ENCODE measurements around the gene KRT5. TPM values are rescaled to one million over a fixed set of nuclear protein-coding genes. Genes with fewer than 3 reads are reported as not detected.

KRT5 gene
- total and polyA plus RNA-seq, 2 of the 13 experiments (the other 11 are each of a cell fraction or from before 2014, with no cell fraction given): 0.08 TPM; not detected in 1

- Histone ChIP-seq H3K9me3 (ENCODE audit: low read length) (no peaks in the 10 kb centered on the region), H3K27ac (ENCODE audit: extremely low read length, insufficient read depth, low read length) (no peak overlapping the region), H4K20me1 (ENCODE audit: insufficient read depth, low read length) (no peaks in the 10 kb centered on the region), H3K79me2 (ENCODE audit: insufficient read depth, low read length) (no peaks in the 10 kb centered on the region), H3K4me3 (replicated peaks in 1 of 3; ENCODE audit: insufficient read depth in 1 of 3, low read depth in 2 of 3, low read length in 3 of 3) (no peak overlapping the region), H3K4me1 (ENCODE audit: insufficient read depth, low read length) (no peaks in the 10 kb centered on the region), H3K27me3 (ENCODE audit: control insufficient read depth in 1 of 2, insufficient read depth in 2 of 2, low read length in 2 of 2) (peaks cover 3 to 20% of the 10 kb centered on the region in 2 experiments; a peak in 4 of 5 replicates), H3K36me3 (replicated peaks in 1 of 2; ENCODE audit: control insufficient read depth in 1 of 2, insufficient read depth in 2 of 2, low read length in 2 of 2) (no peaks in the 10 kb centered on the region), H3K4me2 (ENCODE audit: low read depth, low read length) (no peak overlapping the region), H2AFZ (ENCODE audit: low read length) (no peak overlapping the region), H3K9ac (ENCODE audit: insufficient read depth, low read depth, low read length) (no peak overlapping the region)
- in situ Hi-C loops (cut with HindIII; ENCODE audit: extremely low pct_ligation_motif_present, low pct_unique_long_range_greater_than_20kb) (loop anchor here (25.0 kb wide), 1 partner anchor 395 kb away; no protein-coding TSS in a partner anchor), intact Hi-C loops (cut with micrococcal nuclease; ENCODE audit: unreplicated experiment) (no loop called here)
- 0% methylated on average over 4 of the region's 4 CpGs for WGBS (ENCODE audit: low lambda C conversion rate)
- CTCF ChIA-PET (ENCODE audit: low intra/inter-chr PET ratio, low total read pairs): no interaction called here
- no peak for DNase-seq (ENCODE audit: low spot score)
- TF ChIP-seq CTCF (CRISPR knock-in tag; IDR thresholded peaks at IDR 0.05) (no peak), ZNF775 (CRISPR knock-in tag; IDR thresholded peaks at IDR 0.05; ENCODE audit: borderline replicate concordance) (no peak), GTF2F1 (IDR thresholded peaks at IDR 0.05; ENCODE audit: low read length) (no peak), ZNF143 (CRISPR knock-in tag; IDR thresholded peaks at IDR 0.05) (no peak), CSRNP2 (CRISPR knock-in tag; conservative IDR thresholded peaks at IDR 0.05; ENCODE audit: low read depth) (no peak), ZNF850 (CRISPR knock-in tag; conservative IDR thresholded peaks at IDR 0.05) (no peak), ZNF124 (CRISPR knock-in tag; IDR thresholded peaks at IDR 0.05) (no peak), ELF1 (CRISPR knock-in tag; IDR thresholded peaks at IDR 0.05) (no peak), MED13 (CRISPR knock-in tag; IDR thresholded peaks at IDR 0.05) (no peak), KLF16 (CRISPR knock-in tag; IDR thresholded peaks at IDR 0.05) (no peak), ASH2L (IDR thresholded peaks at IDR 0.05; ENCODE audit: insufficient read length, low read depth, low read length) (no peak), HMGA1 (CRISPR knock-in tag; conservative IDR thresholded peaks at IDR 0.05) (no peak), BRCA1 (CRISPR knock-in tag; IDR thresholded peaks at IDR 0.05) (no peak), ZNF446 (CRISPR knock-in tag; IDR thresholded peaks at IDR 0.05) (no peak), ZKSCAN5 (CRISPR knock-in tag; IDR thresholded peaks at IDR 0.05) (no peak), ZNF639 (CRISPR knock-in tag; conservative IDR thresholded peaks at IDR 0.05) (no peak), BCL6 (CRISPR knock-in tag; IDR thresholded peaks at IDR 0.05) (no peak), NFE2L1 (CRISPR knock-in tag; IDR thresholded peaks at IDR 0.05; ENCODE audit: borderline replicate concordance) (no peak)
- TF ChIP-seq, protein P1, sequence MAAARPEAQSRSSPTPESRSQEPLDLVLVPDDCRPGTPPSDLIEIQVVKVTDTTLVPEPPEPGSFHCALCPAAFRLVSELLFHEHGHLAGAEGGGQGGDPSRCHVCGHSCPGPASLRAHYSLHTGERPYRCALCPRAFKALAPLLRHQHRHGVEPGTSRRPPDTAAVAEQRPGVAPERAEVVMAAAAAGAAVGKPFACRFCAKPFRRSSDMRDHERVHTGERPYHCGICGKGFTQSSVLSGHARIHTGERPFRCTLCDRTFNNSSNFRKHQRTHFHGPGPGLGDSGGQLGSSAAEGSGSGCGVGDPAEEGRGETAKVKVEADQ (CRISPR knock-in tag; IDR thresholded peaks at IDR 0.05; ENCODE audit: borderline replicate concordance): no peak
- TF ChIP-seq, protein P2, sequence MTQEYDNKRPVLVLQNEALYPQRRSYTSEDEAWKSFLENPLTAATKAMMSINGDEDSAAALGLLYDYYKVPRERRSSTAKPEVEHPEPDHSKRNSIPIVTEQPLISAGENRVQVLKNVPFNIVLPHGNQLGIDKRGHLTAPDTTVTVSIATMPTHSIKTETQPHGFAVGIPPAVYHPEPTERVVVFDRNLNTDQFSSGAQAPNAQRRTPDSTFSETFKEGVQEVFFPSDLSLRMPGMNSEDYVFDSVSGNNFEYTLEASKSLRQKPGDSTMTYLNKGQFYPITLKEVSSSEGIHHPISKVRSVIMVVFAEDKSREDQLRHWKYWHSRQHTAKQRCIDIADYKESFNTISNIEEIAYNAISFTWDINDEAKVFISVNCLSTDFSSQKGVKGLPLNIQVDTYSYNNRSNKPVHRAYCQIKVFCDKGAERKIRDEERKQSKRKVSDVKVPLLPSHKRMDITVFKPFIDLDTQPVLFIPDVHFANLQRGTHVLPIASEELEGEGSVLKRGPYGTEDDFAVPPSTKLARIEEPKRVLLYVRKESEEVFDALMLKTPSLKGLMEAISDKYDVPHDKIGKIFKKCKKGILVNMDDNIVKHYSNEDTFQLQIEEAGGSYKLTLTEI (CRISPR knock-in tag; conservative IDR thresholded peaks at IDR 0.05): no peak
- no TSS peak for BruUV-seq (replicated peaks)
- no peak for FAIRE-seq
- ATAC-seq: no peak
- POLR2A ChIA-PET: no interaction called here
Measured at GRCh38 chr12:52532636-52533035, 12.4 kb upstream of the KRT5 start.
